GM19372 (cell line): ENCODE results near the gene CHRNB2.
"Not testable (repeated sequence)": the region's sequence is repeated elsewhere in the genome, so short reads cannot be mapped to it uniquely, and the experiment has no call there.

Experiments used
- ATAC-seq: cut with Tn5 transposase; IDR thresholded peaks from one replicate; pipeline ENCODE4 v1.9.1; 2021; ENCODE audit warnings: mild to moderate bottlenecking, low read depth, moderate library complexity; ENCODE audit not compliant: unreplicated experiment

CHRNB2 gene

GRCh38 chr1:154567386-154568156 lies at the start of gene CHRNB2:
Gene CHRNB2 (plus strand): TSS chr1:154567778. CDS start chr1:154568045, 267 bp downstream.
- no peak for ATAC-seq

GRCh38 chr1:154519591-154519991 lies 48.0 kb upstream of the CHRNB2 start:
- ATAC-seq = no peak

GRCh38 chr1:154520333-154520732 lies 47.2 kb upstream of the CHRNB2 start:
- no peak for ATAC-seq

GRCh38 chr1:154521695-154522094 lies 45.9 kb upstream of the CHRNB2 start:
- no peak for ATAC-seq

- ATAC-seq = no peak
Observed at GRCh38 chr1:154524881-154525280, 42.7 kb upstream of the CHRNB2 start.

- no peak for ATAC-seq
Observed at GRCh38 chr1:154527192-154527591, 40.4 kb upstream of the CHRNB2 start.

GRCh38 chr1:154529308-154529707 lies 38.3 kb upstream of the CHRNB2 start:
- no peak for ATAC-seq

GRCh38 chr1:154531950-154532349 lies 35.6 kb upstream of the CHRNB2 start:
- ATAC-seq = not testable (repeated sequence)

- no peak for ATAC-seq
Observed at GRCh38 chr1:154533952-154534844, 33.4 kb upstream of the CHRNB2 start.

- ATAC-seq = no peak
Observed at GRCh38 chr1:154536570-154536969, 31.0 kb upstream of the CHRNB2 start.

- no peak for ATAC-seq
Observed at GRCh38 chr1:154539486-154540483, 27.8 kb upstream of the CHRNB2 start.

- ATAC-seq = no peak
Observed at GRCh38 chr1:154541231-154541630, 26.3 kb upstream of the CHRNB2 start.

GRCh38 chr1:154546264-154547063 lies 21.1 kb upstream of the CHRNB2 start:
- ATAC-seq = no peak

- ATAC-seq = no peak
Observed at GRCh38 chr1:154547105-154547732, 20.4 kb upstream of the CHRNB2 start.

- no peak for ATAC-seq
Observed at GRCh38 chr1:154548028-154548427, 19.6 kb upstream of the CHRNB2 start.

- no peak for ATAC-seq
Observed at GRCh38 chr1:154549202-154549770, 18.3 kb upstream of the CHRNB2 start.

- ATAC-seq = no peak
Observed at GRCh38 chr1:154550070-154550469, 17.5 kb upstream of the CHRNB2 start.

GRCh38 chr1:154550657-154551056 lies 16.9 kb upstream of the CHRNB2 start:
- no peak for ATAC-seq

- no peak for ATAC-seq
Observed at GRCh38 chr1:154551474-154551873, 16.1 kb upstream of the CHRNB2 start.
